K562 (cell line): ENCODE measurements around the gene PMVK. TPM values are rescaled to one million over a fixed set of nuclear protein-coding genes. Genes with fewer than 3 reads are reported as not detected.

Experiments
- CC2D1A ChIP-seq: fragments of 450-650 bp; IDR thresholded peaks from 2 replicates; pipeline ENCODE4 v1.6.1; 2017; ENCODE audit warnings: mild to moderate bottlenecking
- HDAC1 ChIP-seq, 2 experiments: fragments of 450-650 bp; IDR thresholded peaks; 2 replicates each; pipeline ENCODE4 v1.6.1; 2016 to 2017; ENCODE audit warnings: inconsistent platforms in 1 of 2, mild to moderate bottlenecking in 1 of 2, moderate library complexity in 1 of 2
- KLF13 ChIP-seq: fragments of 450-650 bp; IDR thresholded peaks from 2 replicates; pipeline ENCODE4 v1.6.1; 2016; ENCODE audit warnings: missing genetic modification characterization, low read depth, mild to moderate bottlenecking, missing compliant biosample characterization, moderate library complexity, borderline replicate concordance
- L3MBTL2 ChIP-seq: fragments of 450-650 bp; IDR thresholded peaks from 2 replicates; pipeline ENCODE4 v1.6.1; 2016; ENCODE audit warnings: mild to moderate bottlenecking, moderate library complexity
- POU5F1 ChIP-seq: fragments of 150-350 bp; IDR thresholded peaks from 2 replicates; pipeline ENCODE4 v1.6.1; 2014; ENCODE audit warnings: borderline replicate concordance, low read length, low read depth, mild to moderate bottlenecking; ENCODE audit not compliant: partially characterized antibody
- RBM34 ChIP-seq: fragments of 200-400 bp; formaldehyde crosslinking; IDR thresholded peaks from 2 replicates; pipeline ENCODE4 v1.6.1; 2018; ENCODE audit warnings: low read length, borderline replicate concordance; ENCODE audit not compliant: insufficient read depth
- YBX1 ChIP-seq: fragments of 450-650 bp; IDR thresholded peaks from 2 replicates; pipeline ENCODE4 v1.7.1; 2016; ENCODE audit warnings: mild to moderate bottlenecking
- ZNF57 ChIP-seq: fragments of 450-650 bp; formaldehyde crosslinking; IDR thresholded peaks from 2 replicates; pipeline ENCODE4 v1.4.0; 2020; ENCODE audit warnings: mild to moderate bottlenecking, moderate library complexity
- polyA plus RNA-seq, 8 experiments: library from polyadenylated mRNA; depleted of rRNA in 4 of 8; stranded (reverse) in 5 of 8; unstranded in 3 of 8; fragments of >200 nt; fragmentation: Nextera tagmentation in 2 of 8; fragmentation: Illumina TruSeq in 1 of 8; extraction: Ambion mirVana in 2 of 8; extraction: Trizol in 1 of 8; gene quantifications; 2 replicates each; pipeline versions ENCODE4 v1.2.1 to v1.2.3, GENCODE V29; 2011 to 2014; ENCODE audit warnings: inconsistent platforms in 1 of 8, missing spikeins in 1 of 8
- total RNA-seq, 7 experiments: library from RNA; depleted of rRNA in 6 of 7; stranded (reverse); fragments of >200 nt in 6 of 7; fragmentation: Illumina TruSeq in 2 of 7; extraction: Trizol in 2 of 7; gene quantifications; 2 replicates each; pipeline versions ENCODE4 v1.2.1 to v1.2.3, GENCODE V29; 2011 to 2021; ENCODE audit warnings: low replicate concordance in 1 of 7
- TF ChIP-seq, protein P1 (sequence below), 2 experiments: fragments of 450-650 bp in 1 of 2; IDR thresholded peaks; 2 replicates each; pipeline ENCODE4 v1.6.1; 2011 to 2017; ENCODE audit warnings: low read depth in 2 of 2, antibody characterized with exemption in 1 of 2, borderline replicate concordance in 1 of 2, low read length in 1 of 2, mild to moderate bottlenecking in 1 of 2, mixed read lengths in 1 of 2; ENCODE audit not compliant: control insufficient read depth in 1 of 2
- TF ChIP-seq, protein P2 (sequence below): fragments of 250-450 bp; sonication (Bioruptor Pico); IDR thresholded peaks from 2 replicates; pipeline ENCODE4 v1.8.0; 2021; ENCODE audit warnings: mild to moderate bottlenecking, moderate library complexity
- TF ChIP-seq, protein P3 (sequence below): fragments of 450-650 bp; IDR thresholded peaks from 2 replicates; pipeline ENCODE4 v1.6.1; 2016; ENCODE audit warnings: low read depth
- TF ChIP-seq, protein P4 (sequence below): fragments of 450-650 bp; formaldehyde crosslinking; IDR thresholded peaks from 2 replicates; pipeline ENCODE4 v1.4.0; 2020; ENCODE audit warnings: mild to moderate bottlenecking, moderate library complexity

Gene PMVK
- total and polyA plus RNA-seq, 9 of the 15 experiments (the other 6 are each of a cell fraction or from before 2014, with no cell fraction given) = 1.1 to 15.3 (median 6.3) TPM

- TF ChIP-seq, protein P1, sequence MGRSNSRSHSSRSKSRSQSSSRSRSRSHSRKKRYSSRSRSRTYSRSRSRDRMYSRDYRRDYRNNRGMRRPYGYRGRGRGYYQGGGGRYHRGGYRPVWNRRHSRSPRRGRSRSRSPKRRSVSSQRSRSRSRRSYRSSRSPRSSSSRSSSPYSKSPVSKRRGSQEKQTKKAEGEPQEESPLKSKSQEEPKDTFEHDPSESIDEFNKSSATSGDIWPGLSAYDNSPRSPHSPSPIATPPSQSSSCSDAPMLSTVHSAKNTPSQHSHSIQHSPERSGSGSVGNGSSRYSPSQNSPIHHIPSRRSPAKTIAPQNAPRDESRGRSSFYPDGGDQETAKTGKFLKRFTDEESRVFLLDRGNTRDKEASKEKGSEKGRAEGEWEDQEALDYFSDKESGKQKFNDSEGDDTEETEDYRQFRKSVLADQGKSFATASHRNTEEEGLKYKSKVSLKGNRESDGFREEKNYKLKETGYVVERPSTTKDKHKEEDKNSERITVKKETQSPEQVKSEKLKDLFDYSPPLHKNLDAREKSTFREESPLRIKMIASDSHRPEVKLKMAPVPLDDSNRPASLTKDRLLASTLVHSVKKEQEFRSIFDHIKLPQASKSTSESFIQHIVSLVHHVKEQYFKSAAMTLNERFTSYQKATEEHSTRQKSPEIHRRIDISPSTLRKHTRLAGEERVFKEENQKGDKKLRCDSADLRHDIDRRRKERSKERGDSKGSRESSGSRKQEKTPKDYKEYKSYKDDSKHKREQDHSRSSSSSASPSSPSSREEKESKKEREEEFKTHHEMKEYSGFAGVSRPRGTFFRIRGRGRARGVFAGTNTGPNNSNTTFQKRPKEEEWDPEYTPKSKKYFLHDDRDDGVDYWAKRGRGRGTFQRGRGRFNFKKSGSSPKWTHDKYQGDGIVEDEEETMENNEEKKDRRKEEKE (IDR thresholded peaks at IDR 0.05; ENCODE audit: borderline replicate concordance in 1 of 2, control insufficient read depth in 1 of 2, low read depth in 2 of 2, low read length in 1 of 2) = no peak
- TF ChIP-seq ZNF57 (CRISPR knock-in tag) (no peak), CC2D1A (no peak), L3MBTL2 (peak; percentile 100), YBX1 (no peak), HDAC1 (IDR thresholded peaks at IDR 0.05) (peak in 1 of 2 experiments; percentile 94; a peak in 2 of 4 replicates), KLF13 (tag) (peak; percentile 15; the same call in 1 of the 2 replicates), RBM34 (no peak), POU5F1 (no peak)
- TF ChIP-seq, protein P2, sequence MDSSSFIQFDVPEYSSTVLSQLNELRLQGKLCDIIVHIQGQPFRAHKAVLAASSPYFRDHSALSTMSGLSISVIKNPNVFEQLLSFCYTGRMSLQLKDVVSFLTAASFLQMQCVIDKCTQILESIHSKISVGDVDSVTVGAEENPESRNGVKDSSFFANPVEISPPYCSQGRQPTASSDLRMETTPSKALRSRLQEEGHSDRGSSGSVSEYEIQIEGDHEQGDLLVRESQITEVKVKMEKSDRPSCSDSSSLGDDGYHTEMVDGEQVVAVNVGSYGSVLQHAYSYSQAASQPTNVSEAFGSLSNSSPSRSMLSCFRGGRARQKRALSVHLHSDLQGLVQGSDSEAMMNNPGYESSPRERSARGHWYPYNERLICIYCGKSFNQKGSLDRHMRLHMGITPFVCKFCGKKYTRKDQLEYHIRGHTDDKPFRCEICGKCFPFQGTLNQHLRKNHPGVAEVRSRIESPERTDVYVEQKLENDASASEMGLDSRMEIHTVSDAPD (CRISPR knock-in tag) = no peak
- TF ChIP-seq, protein P3, sequence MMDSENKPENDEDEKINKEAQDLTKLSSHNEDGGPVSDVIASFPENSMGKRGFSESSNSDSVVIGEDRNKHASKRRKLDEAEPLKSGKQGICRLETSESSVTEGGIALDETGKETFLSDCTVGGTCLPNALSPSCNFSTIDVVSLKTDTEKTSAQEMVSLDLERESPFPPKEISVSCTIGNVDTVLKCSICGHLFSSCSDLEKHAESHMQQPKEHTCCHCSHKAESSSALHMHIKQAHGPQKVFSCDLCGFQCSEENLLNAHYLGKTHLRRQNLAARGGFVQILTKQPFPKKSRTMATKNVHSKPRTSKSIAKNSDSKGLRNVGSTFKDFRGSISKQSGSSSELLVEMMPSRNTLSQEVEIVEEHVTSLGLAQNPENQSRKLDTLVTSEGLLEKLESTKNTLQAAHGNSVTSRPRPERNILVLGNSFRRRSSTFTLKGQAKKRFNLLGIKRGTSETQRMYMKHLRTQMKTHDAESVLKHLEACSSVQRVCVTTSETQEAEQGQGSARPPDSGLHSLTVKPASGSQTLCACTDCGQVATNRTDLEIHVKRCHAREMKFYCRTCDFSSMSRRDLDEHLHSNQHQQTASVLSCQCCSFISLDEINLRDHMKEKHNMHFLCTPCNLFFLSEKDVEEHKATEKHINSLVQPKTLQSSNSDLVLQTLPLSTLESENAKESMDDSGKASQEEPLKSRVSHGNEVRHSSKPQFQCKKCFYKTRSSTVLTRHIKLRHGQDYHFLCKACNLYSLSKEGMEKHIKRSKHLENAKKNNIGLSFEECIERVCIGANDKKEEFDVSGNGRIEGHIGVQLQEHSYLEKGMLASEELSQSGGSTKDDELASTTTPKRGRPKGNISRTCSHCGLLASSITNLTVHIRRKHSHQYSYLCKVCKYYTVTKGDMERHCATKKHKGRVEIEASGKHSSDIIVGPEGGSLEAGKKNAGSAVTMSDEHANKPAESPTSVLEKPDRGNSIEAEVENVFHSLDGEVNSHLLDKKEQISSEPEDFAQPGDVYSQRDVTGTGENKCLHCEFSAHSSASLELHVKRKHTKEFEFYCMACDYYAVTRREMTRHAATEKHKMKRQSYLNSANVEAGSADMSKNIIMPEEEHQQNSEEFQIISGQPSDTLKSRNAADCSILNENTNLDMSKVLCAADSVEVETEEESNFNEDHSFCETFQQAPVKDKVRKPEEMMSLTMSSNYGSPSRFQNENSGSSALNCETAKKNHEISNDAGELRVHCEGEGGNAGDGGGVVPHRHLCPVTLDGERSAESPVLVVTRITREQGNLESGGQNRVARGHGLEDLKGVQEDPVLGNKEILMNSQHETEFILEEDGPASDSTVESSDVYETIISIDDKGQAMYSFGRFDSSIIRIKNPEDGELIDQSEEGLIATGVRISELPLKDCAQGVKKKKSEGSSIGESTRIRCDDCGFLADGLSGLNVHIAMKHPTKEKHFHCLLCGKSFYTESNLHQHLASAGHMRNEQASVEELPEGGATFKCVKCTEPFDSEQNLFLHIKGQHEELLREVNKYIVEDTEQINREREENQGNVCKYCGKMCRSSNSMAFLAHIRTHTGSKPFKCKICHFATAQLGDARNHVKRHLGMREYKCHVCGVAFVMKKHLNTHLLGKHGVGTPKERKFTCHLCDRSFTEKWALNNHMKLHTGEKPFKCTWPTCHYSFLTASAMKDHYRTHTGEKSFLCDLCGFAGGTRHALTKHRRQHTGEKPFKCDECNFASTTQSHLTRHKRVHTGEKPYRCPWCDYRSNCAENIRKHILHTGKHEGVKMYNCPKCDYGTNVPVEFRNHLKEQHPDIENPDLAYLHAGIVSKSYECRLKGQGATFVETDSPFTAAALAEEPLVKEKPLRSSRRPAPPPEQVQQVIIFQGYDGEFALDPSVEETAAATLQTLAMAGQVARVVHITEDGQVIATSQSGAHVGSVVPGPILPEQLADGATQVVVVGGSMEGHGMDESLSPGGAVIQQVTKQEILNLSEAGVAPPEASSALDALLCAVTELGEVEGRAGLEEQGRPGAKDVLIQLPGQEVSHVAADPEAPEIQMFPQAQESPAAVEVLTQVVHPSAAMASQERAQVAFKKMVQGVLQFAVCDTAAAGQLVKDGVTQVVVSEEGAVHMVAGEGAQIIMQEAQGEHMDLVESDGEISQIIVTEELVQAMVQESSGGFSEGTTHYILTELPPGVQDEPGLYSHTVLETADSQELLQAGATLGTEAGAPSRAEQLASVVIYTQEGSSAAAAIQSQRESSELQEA = no peak
- TF ChIP-seq, protein P4, sequence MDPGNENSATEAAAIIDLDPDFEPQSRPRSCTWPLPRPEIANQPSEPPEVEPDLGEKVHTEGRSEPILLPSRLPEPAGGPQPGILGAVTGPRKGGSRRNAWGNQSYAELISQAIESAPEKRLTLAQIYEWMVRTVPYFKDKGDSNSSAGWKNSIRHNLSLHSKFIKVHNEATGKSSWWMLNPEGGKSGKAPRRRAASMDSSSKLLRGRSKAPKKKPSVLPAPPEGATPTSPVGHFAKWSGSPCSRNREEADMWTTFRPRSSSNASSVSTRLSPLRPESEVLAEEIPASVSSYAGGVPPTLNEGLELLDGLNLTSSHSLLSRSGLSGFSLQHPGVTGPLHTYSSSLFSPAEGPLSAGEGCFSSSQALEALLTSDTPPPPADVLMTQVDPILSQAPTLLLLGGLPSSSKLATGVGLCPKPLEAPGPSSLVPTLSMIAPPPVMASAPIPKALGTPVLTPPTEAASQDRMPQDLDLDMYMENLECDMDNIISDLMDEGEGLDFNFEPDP = no peak
Observed at GRCh38 chr1:154936555-154937084, at the start of gene PMVK (continued).
